Right cardiac atrium (tissue), 5 donors: ENCODE results near the gene ATP1A3. TPM values are rescaled to one million over a fixed set of nuclear protein-coding genes. Genes with fewer than 3 reads are reported as not detected.

Experiments
- ATAC-seq, 2 donors: fragments of 200-7000 bp; cut with Tn5 transposase; one replicate each; pipeline versions ENCODE4 v1.8.0 to v1.9.1; 2020; ENCODE audit warnings: moderate library complexity in 2 of 2, mild to moderate bottlenecking in 1 of 2
- DNase-seq, 3 donors: peaks; one replicate each; pipeline ENCODE4 v3.0.0-alpha.2; 2020
- H3K27ac ChIP-seq: one replicate; pipeline ENCODE4 v1.5.1; 2013; ENCODE audit warnings: mild to moderate bottlenecking, low read length, control low read depth, moderate library complexity
- H3K27me3 ChIP-seq: one replicate; pipeline ENCODE4 v1.6.1; 2013; ENCODE audit not compliant: control insufficient read depth, insufficient read depth
- H3K4me1 ChIP-seq: one replicate; pipeline ENCODE4 v1.6.1; 2013; ENCODE audit warnings: low read length; ENCODE audit not compliant: control insufficient read depth, insufficient read depth
- H3K4me3 ChIP-seq: one replicate; pipeline ENCODE4 v1.5.1; 2013; ENCODE audit warnings: low read length, control low read depth
- H3K9me3 ChIP-seq: one replicate; pipeline ENCODE4 v1.6.1; 2013; ENCODE audit warnings: low read length; ENCODE audit not compliant: control insufficient read depth
- WGBS: extraction: QIAGEN DNeasy Blood & Tissue Kit; methylation state at CpG from one replicate; pipeline ENCODE4 v1.1.7; 2013; 5-methylcytosine and 5-hydroxymethylcytosine counted together
- intact Hi-C, 4 donors: fragments of 100-400 bp; cut with DNase I; formaldehyde crosslinking; loops; one replicate each; pipeline versions ENCODE4 v1.11.0 to v1.14.0; 2022 to 2023
- polyA plus RNA-seq: library from polyadenylated mRNA; stranded (reverse); fragments of 200-250 nt; gene quantifications from one replicate; pipeline ENCODE4 v1.2.3, GENCODE V29; 2013
- total RNA-seq, 4 donors: library from RNA; stranded (reverse); fragmentation: NEBNext Ultra II Directional; extraction: Animal tissue kit (Norgen Biotek cat#: 25700); gene quantifications; one replicate each; pipeline ENCODE4 v1.2.1, GENCODE V29; 2021
- donor health status: healthy with polysubstance abuse.
- donor health status: DM: no; HTN: yes; CAD: no.
- donor health status: DM: no; HTN: no; CAD: no.
- donor health status: DM: no; HTN: yes; CAD: no; lungs with severe emphysema.
- donor health status: DM: yes; HTN: yes; CAD: no.

Gene ATP1A3
- total and polyA plus RNA-seq, 5 donors = 104 to 295 (median 231) TPM

DNA sequence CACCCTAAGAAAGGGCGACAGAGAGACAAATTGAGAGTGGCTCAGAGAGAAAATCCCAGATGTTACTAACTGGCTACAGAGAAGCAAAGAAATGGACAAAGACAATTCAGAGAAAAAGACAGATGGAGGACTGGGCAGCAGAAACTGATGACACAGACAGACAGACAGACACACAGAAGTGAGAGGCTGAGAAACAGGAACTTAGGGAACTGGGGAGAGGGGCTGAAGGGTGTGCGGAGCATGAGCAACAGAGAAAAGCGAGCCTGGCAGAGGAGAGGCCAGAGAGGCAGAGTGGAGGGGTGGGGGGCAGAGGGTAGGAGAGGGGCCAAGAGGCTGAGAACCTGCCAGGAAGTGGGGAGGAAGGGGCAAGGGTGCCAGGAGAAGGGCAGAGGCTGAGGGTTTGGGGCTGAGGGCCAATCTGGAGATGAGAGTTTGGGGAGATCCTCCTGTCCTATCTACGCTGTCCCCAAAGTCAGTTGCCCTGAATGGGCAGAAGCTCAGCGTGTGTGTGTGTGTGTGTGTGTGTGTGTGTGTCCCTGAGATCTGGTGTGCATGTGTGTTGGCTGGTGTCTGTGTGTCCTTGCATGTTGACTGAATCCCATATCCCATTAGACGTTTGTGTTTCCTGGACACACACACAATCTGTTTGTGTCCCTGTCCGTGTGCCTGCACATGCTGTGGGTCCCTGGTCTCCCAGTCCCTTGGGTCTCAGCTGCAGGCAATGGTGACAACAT is 60.2 kb downstream of the ATP1A3 start:
- ATAC-seq = no peak
- Histone ChIP-seq H3K4me3 (no peak overlapping the region), H3K9me3 (no peaks in the 10 kb centered on the region), H3K27ac (no peak overlapping the region), H3K27me3 (no peaks in the 10 kb centered on the region), H3K4me1 (peaks cover 2% of the 10 kb centered on the region)
- peak in 1 of 3 donors; percentile 18 for DNase-seq
- 62% methylated on average over 7 of the region's 7 CpGs for WGBS
- intact Hi-C loops = loop anchor here in 1 of 4 donors (10.0 kb wide), 1 partner anchor 49 kb away; the partner anchor contains the start of gene ARHGEF1

- WGBS = 20% methylated on average over 29 of the region's 29 CpGs
- Histone ChIP-seq H3K4me1 (peaks cover 2% of the 10 kb centered on the region), H3K27me3 (no peaks in the 10 kb centered on the region), H3K9me3 (no peaks in the 10 kb centered on the region), H3K4me3 (no peak overlapping the region), H3K27ac (no peak overlapping the region)
- no peak for ATAC-seq
- peak in 1 of 3 donors; percentile 51 for DNase-seq
- intact Hi-C loops = loop anchor here in 1 of 4 donors (10.0 kb wide), 1 partner anchor 48 kb away; the partner anchor contains the start of gene ARHGEF1
Measured at GRCh38 chr19:41932720-41933332, 61.2 kb downstream of the ATP1A3 start.

- Histone ChIP-seq H3K27me3 (no peaks in the 10 kb centered on the region), H3K4me3 (no peak overlapping the region), H3K27ac (no peak overlapping the region), H3K4me1 (peaks cover 2% of the 10 kb centered on the region), H3K9me3 (no peaks in the 10 kb centered on the region)
- WGBS = 22% methylated on average over 11 of the region's 11 CpGs
- intact Hi-C loops = loop anchor here in 1 of 4 donors (10.0 kb wide), 1 partner anchor 47 kb away; the partner anchor contains the start of gene ARHGEF1
- ATAC-seq (no peak), DNase-seq (peak in 1 of 3 donors; percentile 38)
Measured at GRCh38 chr19:41932259-41932719, 61.7 kb downstream of the ATP1A3 start.

- peaks cover 2% of the 10 kb centered on the region for H3K4me1 ChIP-seq
- no peak for ATAC-seq
- intact Hi-C loops = loop anchor here in 1 of 4 donors (10.0 kb wide), 1 partner anchor 46 kb away; the partner anchor contains the start of gene ARHGEF1
- H3K9me3 ChIP-seq = no peaks in the 10 kb centered on the region
- WGBS = 7% methylated on average over 17 of the region's 17 CpGs
- H3K27me3 ChIP-seq = no peaks in the 10 kb centered on the region
- DNase-seq = peak in 1 of 3 donors; percentile 36
- no peak overlapping the region for H3K27ac ChIP-seq
- no peak overlapping the region for H3K4me3 ChIP-seq
Measured at GRCh38 chr19:41930926-41931592, 63.0 kb downstream of the ATP1A3 start.

DNA sequence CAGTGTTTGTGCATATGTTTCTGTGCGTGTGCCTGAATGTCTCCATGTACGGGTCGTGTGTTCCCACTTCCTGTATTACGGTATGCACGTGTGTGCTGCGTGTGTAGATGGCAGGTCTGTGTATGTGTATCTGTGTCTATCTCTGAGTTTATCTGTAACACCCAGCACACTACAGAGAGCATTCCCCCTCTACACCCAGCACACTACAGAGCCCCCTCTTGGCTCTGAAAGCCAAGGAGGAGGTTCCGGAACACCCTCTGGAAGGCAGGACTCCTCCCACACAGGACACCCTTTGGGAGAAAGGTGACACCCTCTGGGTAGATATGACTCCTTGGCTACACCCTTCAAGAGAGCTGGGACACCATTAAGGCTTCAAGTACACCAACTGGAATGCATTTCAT is 63.7 kb downstream of the ATP1A3 start:
- DNase-seq = no peak

GRCh38 chr19:41929536-41930071 is 64.4 kb downstream of the ATP1A3 start:
- DNase-seq (peak in 1 of 3 donors; percentile 6), ATAC-seq (no peak)
- no peaks in the 10 kb centered on the region for H3K27me3 ChIP-seq
- 18% methylated on average over 14 of the region's 14 CpGs for WGBS
- H3K27ac ChIP-seq = no peak overlapping the region
- H3K9me3 ChIP-seq = no peaks in the 10 kb centered on the region
- H3K4me1 ChIP-seq = peaks cover 2% of the 10 kb centered on the region
- intact Hi-C loops = loop anchor here in 1 of 4 donors (10.0 kb wide), 1 partner anchor 45 kb away; the partner anchor contains the start of gene ARHGEF1
- H3K4me3 ChIP-seq = no peak overlapping the region

More for the DNA sequence above, 63.7 kb downstream of the ATP1A3 start:
- no peak overlapping the region for H3K27ac ChIP-seq
- no peak for ATAC-seq
- WGBS = 9% methylated on average over 7 of the region's 7 CpGs
- intact Hi-C loops = loop anchor here in 1 of 4 donors (10.0 kb wide), 1 partner anchor 46 kb away; the partner anchor contains the start of gene ARHGEF1
- no peaks in the 10 kb centered on the region for H3K9me3 ChIP-seq
- no peak overlapping the region for H3K4me3 ChIP-seq
- H3K4me1 ChIP-seq = peaks cover 2% of the 10 kb centered on the region
- H3K27me3 ChIP-seq = no peaks in the 10 kb centered on the region

- no peak for ATAC-seq
- intact Hi-C loops = no loop called here
- H3K27me3 ChIP-seq = no peaks in the 10 kb centered on the region
- 3% methylated on average over 29 of the region's 29 CpGs for WGBS
- peak in 1 of 3 donors; percentile 37 for DNase-seq
- no peaks in the 10 kb centered on the region for H3K9me3 ChIP-seq
- peak overlapping the region; percentile 57 for H3K4me3 ChIP-seq
- no peak overlapping the region for H3K27ac ChIP-seq
- H3K4me1 ChIP-seq = peaks cover 2% of the 10 kb centered on the region
Measured at GRCh38 chr19:41928754-41929535, 65.1 kb downstream of the ATP1A3 start.

GRCh38 chr19:41928221-41928683 is 65.8 kb downstream of the ATP1A3 start, which contains the start of gene ERFL:
ERFL (minus strand) TSS chr19:41928449; CDS start chr19:41912919, 15,530 bp downstream.
- no peaks in the 10 kb centered on the region for H3K27me3 ChIP-seq
- no peak within 1 kb of the TSS for H3K27ac ChIP-seq
- H3K4me1 ChIP-seq = peaks cover 2% of the 10 kb centered on the region
- peak in 1 of 3 donors; percentile 39 for DNase-seq
- H3K4me3 ChIP-seq = peak within 1 kb of the TSS; percentile 57
- WGBS = under 1% methylated on average over 49 of the region's 49 CpGs
- intact Hi-C loops = no loop called here
- ATAC-seq = no peak
- no peaks in the 10 kb centered on the region for H3K9me3 ChIP-seq

GRCh38 chr19:41927497-41928192 is 66.4 kb downstream of the ATP1A3 start:
- Histone ChIP-seq H3K4me1 (peaks cover 2% of the 10 kb centered on the region), H3K27ac (no peak overlapping the region), H3K9me3 (no peaks in the 10 kb centered on the region), H3K4me3 (peak overlapping the region; percentile 57), H3K27me3 (no peaks in the 10 kb centered on the region)
- DNase-seq (peak in 1 of 3 donors; percentile 47), ATAC-seq (no peak)
- 5% methylated on average over 43 of the region's 43 CpGs for WGBS
- intact Hi-C loops = no loop called here
